RWPE1 (cell line): ENCODE measurements around the gene WWP2.
A peak's percentile ranks its signal among the peaks of the same experiment; 100 is the strongest.

ENCODE experiments used
- CTCF ChIA-PET: fragments of 350-600 bp; sonication (Branson Sonifier 250); formaldehyde crosslinking; extraction: SDS; loops from one replicate; lab custom pipeline; 2021; lab: Yijun Ruan, JAX
- POLR2A ChIA-PET: fragments of 400-600 bp; formaldehyde crosslinking; extraction: SDS; loops from one replicate; lab custom pipeline; 2020; ENCODE audit warnings: antibody characterized with exemption; ENCODE audit not compliant: low non-redundant PET; lab: Yijun Ruan, JAX
- DNase-seq: peaks from one replicate; pipeline ENCODE4 v3.0.0; 2012; ENCODE audit warnings: low spot score
- H3K27ac ChIP-seq: fragments of 450-650 bp; 2 replicates; pipeline ENCODE4 v1.5.1; 2017
- CTCF ChIP-seq: fragments of 450-650 bp; conservative IDR thresholded peaks from 2 replicates; pipeline ENCODE4 v1.5.1; 2017; ENCODE audit warnings: low read depth, mild to moderate bottlenecking

Gene WWP2

GRCh38 chr16:69834807-69835466, 72.8 kb downstream of the WWP2 start:
- POLR2A ChIA-PET = no interaction called here
- no peak for TF ChIP-seq CTCF
- no peak overlapping the region for H3K27ac ChIP-seq
- CTCF ChIA-PET = no interaction called here
- DNase-seq = no peak

GRCh38 chr16:69836257-69836656, 74.1 kb downstream of the WWP2 start:
- CTCF ChIA-PET = no interaction called here
- POLR2A ChIA-PET = no interaction called here
- no peak for TF ChIP-seq CTCF
- DNase-seq = no peak
- no peak overlapping the region for H3K27ac ChIP-seq

- DNase-seq = no peak
- TF ChIP-seq CTCF = no peak
- ChIA-PET CTCF (interaction anchor here (0.7 kb wide), 1 partner anchor 93 kb away, joined by 3 read pairs; no protein-coding TSS in a partner anchor), POLR2A (no interaction called here)
- no peak overlapping the region for H3K27ac ChIP-seq
Observed at GRCh38 chr16:69837380-69837779, 75.2 kb downstream of the WWP2 start.

GRCh38 chr16:69838489-69838888, 76.4 kb downstream of the WWP2 start:
- CTCF ChIA-PET = no interaction called here
- TF ChIP-seq CTCF = no peak
- no peak for DNase-seq
- POLR2A ChIA-PET = no interaction called here
- H3K27ac ChIP-seq = no peak overlapping the region

- CTCF ChIA-PET = no interaction called here
- no peak overlapping the region for H3K27ac ChIP-seq
- POLR2A ChIA-PET = no interaction called here
- DNase-seq = no peak
- TF ChIP-seq CTCF = no peak
Observed at GRCh38 chr16:69839240-69839688, 77.1 kb downstream of the WWP2 start.

GRCh38 chr16:69839798-69840409, 77.8 kb downstream of the WWP2 start:
- 0 out of 2 replicates have a peak overlapping the region, but pooled peaks have one; percentile 32 for H3K27ac ChIP-seq
- ChIA-PET CTCF (interaction anchor here (0.7 kb wide), 1 partner anchor 80 kb away, joined by 5 read pairs; no protein-coding TSS in a partner anchor), POLR2A (no interaction called here)
- no peak for TF ChIP-seq CTCF
- no peak for DNase-seq
